Measurements from ENCODE around the gene CBLC.

Gene CBLC

DNA sequence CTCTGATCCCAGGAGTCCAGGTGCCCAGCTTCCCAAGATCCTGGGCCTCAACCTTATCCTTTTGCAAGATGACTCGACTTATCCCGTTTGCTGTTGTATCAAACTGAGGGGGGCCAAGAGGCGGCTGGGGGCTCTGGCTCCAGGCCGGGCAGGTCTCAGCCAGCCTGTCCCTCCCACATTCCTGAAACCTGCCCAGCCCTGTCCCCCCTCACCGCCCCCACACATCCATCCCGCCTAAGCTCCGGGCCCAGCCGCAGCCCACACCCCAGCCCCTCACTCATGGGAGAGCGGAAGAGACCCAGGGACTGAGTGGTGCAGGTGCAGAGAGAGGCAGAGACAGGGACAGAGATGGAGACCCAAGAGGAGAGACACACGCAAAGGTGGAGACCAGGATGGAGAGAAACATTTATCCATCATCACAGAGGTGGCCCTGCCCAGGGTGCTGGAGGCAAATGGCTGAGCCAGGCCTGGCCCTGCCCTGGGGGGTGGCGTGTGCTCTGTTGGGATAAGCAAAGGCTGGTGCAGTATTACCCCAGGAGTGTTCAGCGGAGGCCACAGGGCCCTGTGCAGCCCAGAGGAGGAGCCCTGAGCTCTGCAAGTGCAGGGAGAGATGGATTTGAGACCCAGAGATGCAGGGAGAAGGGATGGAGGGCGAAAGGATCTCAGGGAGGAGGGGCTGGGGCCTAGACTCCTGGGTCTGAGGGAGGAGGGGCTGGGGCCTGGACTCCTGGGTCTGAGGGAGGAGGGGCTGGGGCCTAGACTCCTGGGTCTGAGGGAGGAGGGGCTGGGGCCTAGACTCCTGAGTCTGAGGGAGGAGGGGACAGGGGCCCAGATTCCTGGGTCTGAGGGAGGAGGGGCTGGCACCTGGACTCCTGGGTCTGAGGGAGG is 32.8 kb downstream of the CBLC start:
- Histone ChIP-seq H3K4me2 (ENCODE audit: insufficient read depth, low read length) (no peak overlapping the region), H3K9ac (ENCODE audit: low read depth, low read length) (no peak overlapping the region), H3K4me1 (ENCODE audit: insufficient read depth, low read length) (no peaks in the 10 kb centered on the region), H3K36me3 (ENCODE audit: insufficient read depth, low read length) (no peaks in the 10 kb centered on the region), H2AFZ (ENCODE audit: low read depth, low read length) (no peak overlapping the region), H4K20me1 (ENCODE audit: insufficient read depth, low read length) (0 out of 2 replicates have a peak, but pooled peaks cover 3% of the 10 kb centered on the region), H3K9me3 (ENCODE audit: insufficient read depth, low read length, severe bottlenecking) (no peaks in the 10 kb centered on the region), H3K79me2 (ENCODE audit: insufficient read depth, low read length) (no peaks in the 10 kb centered on the region), H3K4me3 (ENCODE audit: low read depth in 1 of 2, low read length in 2 of 2) (no peak overlapping the region), H3K27ac (ENCODE audit: low read length) (no peak overlapping the region), H3K27me3 (ENCODE audit: insufficient read depth, low read length, poor library complexity) (no peaks in the 10 kb centered on the region)
- DNase-seq = no peak
- TF ChIP-seq CTCF (IDR thresholded peaks at IDR 0.05; ENCODE audit: borderline replicate concordance, extremely low read depth, low read length, poor library complexity, severe bottlenecking) (no peak), EZH2 (IDR thresholded peaks at IDR 0.05; ENCODE audit: borderline replicate concordance, low read depth, low read length, severe bottlenecking) (no peak)
- ATAC-seq (ENCODE audit: insufficient read depth, low read depth) = no peak

DNA sequence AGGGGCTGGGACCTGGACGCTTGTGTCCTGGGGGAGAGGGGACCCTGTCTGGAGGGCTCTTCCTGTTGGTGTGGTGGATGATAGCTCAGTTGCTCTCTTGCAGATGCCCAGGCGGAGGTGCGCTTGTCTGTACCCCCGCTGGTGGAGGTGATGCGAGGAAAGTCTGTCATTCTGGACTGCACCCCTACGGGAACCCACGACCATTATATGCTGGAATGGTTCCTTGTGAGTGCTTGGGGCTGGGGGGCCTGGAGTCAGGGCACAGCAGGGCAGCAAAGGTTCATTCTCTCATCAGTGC is 33.4 kb downstream of the CBLC start:
- no peaks in the 10 kb centered on the region for H3K36me3 ChIP-seq (ENCODE audit: insufficient read depth, low read length)
- no peak for DNase-seq
- H2AFZ ChIP-seq (ENCODE audit: low read depth, low read length) = no peak overlapping the region
- no peaks in the 10 kb centered on the region for H3K27me3 ChIP-seq (ENCODE audit: insufficient read depth, low read length, poor library complexity)
- no peak for TF ChIP-seq CTCF (IDR thresholded peaks at IDR 0.05; ENCODE audit: borderline replicate concordance, extremely low read depth, low read length, poor library complexity, severe bottlenecking)
- no peak for TF ChIP-seq EZH2 (IDR thresholded peaks at IDR 0.05; ENCODE audit: borderline replicate concordance, low read depth, low read length, severe bottlenecking)
- 0 out of 2 replicates have a peak, but pooled peaks cover 3% of the 10 kb centered on the region for H4K20me1 ChIP-seq (ENCODE audit: insufficient read depth, low read length)
- no peak overlapping the region for H3K27ac ChIP-seq (ENCODE audit: low read length)
- ATAC-seq (ENCODE audit: insufficient read depth, low read depth) = no peak
- H3K79me2 ChIP-seq (ENCODE audit: insufficient read depth, low read length) = no peaks in the 10 kb centered on the region
- H3K9ac ChIP-seq (ENCODE audit: low read depth, low read length) = no peak overlapping the region
- no peak overlapping the region for H3K4me3 ChIP-seq (ENCODE audit: low read depth in 1 of 2, low read length in 2 of 2)
- H3K4me1 ChIP-seq (ENCODE audit: insufficient read depth, low read length) = no peaks in the 10 kb centered on the region
- H3K4me2 ChIP-seq (ENCODE audit: insufficient read depth, low read length) = no peak overlapping the region
- H3K9me3 ChIP-seq (ENCODE audit: insufficient read depth, low read length, severe bottlenecking) = no peaks in the 10 kb centered on the region

- no peaks in the 10 kb centered on the region for H4K20me1 ChIP-seq (ENCODE audit: insufficient read depth, low read length)
- no peak for ATAC-seq (ENCODE audit: insufficient read depth, low read depth)
- TF ChIP-seq CTCF (IDR thresholded peaks at IDR 0.05; ENCODE audit: borderline replicate concordance, extremely low read depth, low read length, poor library complexity, severe bottlenecking) (no peak), EZH2 (IDR thresholded peaks at IDR 0.05; ENCODE audit: borderline replicate concordance, low read depth, low read length, severe bottlenecking) (no peak)
- no peaks in the 10 kb centered on the region for H3K36me3 ChIP-seq (ENCODE audit: insufficient read depth, low read length)
- H3K27ac ChIP-seq (ENCODE audit: low read length) = no peak overlapping the region
- no peak overlapping the region for H3K4me3 ChIP-seq (ENCODE audit: low read depth in 1 of 2, low read length in 2 of 2)
- no peaks in the 10 kb centered on the region for H3K79me2 ChIP-seq (ENCODE audit: insufficient read depth, low read length)
- no peak overlapping the region for H3K9ac ChIP-seq (ENCODE audit: low read depth, low read length)
- no peak overlapping the region for H2AFZ ChIP-seq (ENCODE audit: low read depth, low read length)
- no peaks in the 10 kb centered on the region for H3K27me3 ChIP-seq (ENCODE audit: insufficient read depth, low read length, poor library complexity)
- H3K9me3 ChIP-seq (ENCODE audit: insufficient read depth, low read length, severe bottlenecking) = no peaks in the 10 kb centered on the region
- no peak overlapping the region for H3K4me2 ChIP-seq (ENCODE audit: insufficient read depth, low read length)
- H3K4me1 ChIP-seq (ENCODE audit: insufficient read depth, low read length) = no peaks in the 10 kb centered on the region
- DNase-seq = no peak
Measured at GRCh38 chr19:44812142-44812718, 34.5 kb downstream of the CBLC start.

Measured in DND-41 (cell line).